CD14-positive monocyte (primary cell): ENCODE results near the gene CELF2. TPM values are rescaled to one million over a fixed set of nuclear protein-coding genes. Genes with fewer than 3 reads are reported as not detected.

Experiments used
- DNase-seq, 3 donors: peaks; one replicate each; pipeline ENCODE4 v3.0.0-alpha.2; 2011 to 2022
- H2AFZ ChIP-seq: 2 replicates; pipeline ENCODE4 v1.6.0; 2012; ENCODE audit warnings: mild to moderate bottlenecking, low read depth, low read length, inconsistent platforms; ENCODE audit not compliant: insufficient read depth, poor library complexity, severe bottlenecking
- H3K27ac ChIP-seq, 2 donors: 1 replicate in 1 of 2; 2 replicates in 1 of 2; pipeline ENCODE4 v1.5.1; 2012 to 2013; ENCODE audit warnings: low read length in 2 of 2, control low read depth in 1 of 2, inconsistent platforms in 1 of 2, low read depth in 1 of 2, mild to moderate bottlenecking in 1 of 2
- H3K27me3 ChIP-seq, 2 donors: one replicate each; pipeline versions ENCODE4 v1.6.0 to v1.6.1; 2011 to 2013; ENCODE audit warnings: low read length in 2 of 2; ENCODE audit not compliant: control insufficient read depth in 2 of 2, insufficient read depth in 2 of 2
- H3K36me3 ChIP-seq, 2 donors: replicated peaks in 1 of 2; 1 replicate in 1 of 2; 2 replicates in 1 of 2; pipeline versions ENCODE4 v1.5.1 to v1.6.1; 2012 to 2013; ENCODE audit warnings: low read length in 2 of 2, control low read depth in 1 of 2, inconsistent platforms in 1 of 2, mild to moderate bottlenecking in 1 of 2; ENCODE audit not compliant: insufficient read depth in 2 of 2, control insufficient read depth in 1 of 2
- H3K4me1 ChIP-seq, 2 donors: 1 replicate in 1 of 2; 2 replicates in 1 of 2; pipeline versions ENCODE4 v1.5.1 to v1.6.1; 2012 to 2013; ENCODE audit warnings: low read length in 2 of 2, control low read depth in 1 of 2, inconsistent platforms in 1 of 2, mild to moderate bottlenecking in 1 of 2, moderate library complexity in 1 of 2; ENCODE audit not compliant: insufficient read depth in 2 of 2, control insufficient read depth in 1 of 2
- H3K4me2 ChIP-seq: replicated peaks from 2 replicates; pipeline ENCODE3; 2012; ENCODE audit warnings: low read length, moderate library complexity, mild to moderate bottlenecking; ENCODE audit not compliant: poor library complexity, severe bottlenecking; ENCODE audit errors: extremely low read depth
- H3K4me3 ChIP-seq, 3 experiments: fragments of 200-600 bp in 1 of 3; sonication (generic) in 1 of 3; replicated peaks in 1 of 3; 1 replicate in 2 of 3; 2 replicates in 1 of 3; pipeline ENCODE4 v1.5.1; 2011 to 2013; ENCODE audit warnings: low read length in 3 of 3, mild to moderate bottlenecking in 3 of 3, control low read depth in 2 of 3, low read depth in 2 of 3, inconsistent platforms in 1 of 3, moderate library complexity in 1 of 3
- H3K79me2 ChIP-seq: 2 replicates; pipeline ENCODE4 v1.6.0; 2012; ENCODE audit warnings: mild to moderate bottlenecking, control low read depth, inconsistent platforms, low read length, moderate library complexity; ENCODE audit not compliant: insufficient read depth
- H3K9ac ChIP-seq: 2 replicates; pipeline ENCODE4 v1.6.0; 2017; ENCODE audit warnings: low read length, mild to moderate bottlenecking; ENCODE audit not compliant: insufficient read depth, poor library complexity, severe bottlenecking
- H3K9me3 ChIP-seq, 2 donors: replicated peaks in 1 of 2; 1 replicate in 1 of 2; 2 replicates in 1 of 2; pipeline versions ENCODE4 v1.5.1 to v1.6.1; 2012 to 2013; ENCODE audit warnings: low read length in 2 of 2, control low read depth in 1 of 2; ENCODE audit not compliant: control insufficient read depth in 1 of 2, insufficient read depth in 1 of 2
- H4K20me1 ChIP-seq: 2 replicates; pipeline ENCODE4 v1.6.0; 2012; ENCODE audit warnings: mild to moderate bottlenecking, low read length, control low read depth, moderate library complexity; ENCODE audit not compliant: insufficient read depth
- H3K27ac Mint-ChIP-seq, 7 donors: one replicate each; pipeline ENCODE4 v1.8.0; 2020; ENCODE audit warnings: mild to moderate bottlenecking in 7 of 7, mixed read lengths in 7 of 7, moderate library complexity in 6 of 7, inconsistent platforms in 2 of 7
- H3K27me3 Mint-ChIP-seq, 3 donors: one replicate each; pipeline ENCODE4 v1.8.0; 2021 to 2022; ENCODE audit warnings: low read depth in 3 of 3, mild to moderate bottlenecking in 3 of 3, mixed read lengths in 3 of 3, moderate library complexity in 3 of 3, inconsistent platforms in 1 of 3
- H3K36me3 Mint-ChIP-seq, 2 donors: one replicate each; pipeline ENCODE4 v1.8.0; 2020; ENCODE audit warnings: mixed read lengths in 2 of 2, inconsistent platforms in 1 of 2, mild to moderate bottlenecking in 1 of 2
- H3K4me1 Mint-ChIP-seq: one replicate; pipeline ENCODE4 v1.8.0; 2020; ENCODE audit warnings: mild to moderate bottlenecking, mixed read lengths
- H3K4me3 Mint-ChIP-seq, 2 donors: one replicate each; pipeline ENCODE4 v1.8.0; 2020; ENCODE audit warnings: mild to moderate bottlenecking in 2 of 2, mixed read lengths in 2 of 2, moderate library complexity in 1 of 2
- H3K9me3 Mint-ChIP-seq, 7 donors: one replicate each; pipeline ENCODE4 v1.8.0; 2020 to 2022; ENCODE audit warnings: mixed read lengths in 7 of 7, mild to moderate bottlenecking in 6 of 7, moderate library complexity in 6 of 7, inconsistent platforms in 2 of 7
- CTCF ChIP-seq: fragments of 200-600 bp; IDR thresholded peaks from one replicate; pipeline ENCODE4 v1.8.0; 2022; ENCODE audit warnings: antibody characterized with exemption, mild to moderate bottlenecking
- WGBS: methylation state at CpG from one replicate; pipeline ENCODE4 v1.1.5; 2013; ENCODE audit warnings: missing lambda C conversion rate; ENCODE audit not compliant: insufficient coverage; 5-methylcytosine and 5-hydroxymethylcytosine counted together
- intact Hi-C, 2 donors: fragments of 100-400 bp; cut with micrococcal nuclease; formaldehyde crosslinking; loops; one replicate each; pipeline versions ENCODE4 v1.15.0 to v1.15.1; 2023
- polyA plus RNA-seq, 3 donors: library from polyadenylated mRNA; depleted of rRNA in 1 of 3; unstranded in 2 of 3; stranded (reverse) in 1 of 3; fragments of 300-500 nt in 2 of 3; fragments of >200 nt in 1 of 3; fragmentation: Illumina TruSeq in 2 of 3; gene quantifications; 1 replicate in 2 of 3; 2 replicates in 1 of 3; pipeline ENCODE4 v1.2.3, GENCODE V29; 2012 to 2021

The CELF2 gene
- polyA plus RNA-seq, 3 donors = 53.5 to 93.3 (median 80.5) TPM

- peaks cover 12% of the 10 kb centered on the region for H3K4me1 Mint-ChIP-seq
- WGBS = 0% methylated on average over 1 of the region's 6 CpGs
- TF ChIP-seq CTCF = no peak
- H3K9me3 ChIP-seq = no peaks in the 10 kb centered on the region
- H3K9me3 Mint-ChIP-seq = no peaks in the 10 kb centered on the region
- H2AFZ ChIP-seq = no peak overlapping the region
- no peak overlapping the region for H3K4me3 Mint-ChIP-seq
- peak overlapping the region in 1 of 2 donors; percentile 91 for H3K27ac ChIP-seq
- peaks cover 73 to 86% of the 10 kb centered on the region in 2 donors for H3K4me1 ChIP-seq
- peaks cover 77% of the 10 kb centered on the region for H4K20me1 ChIP-seq
- H3K27me3 ChIP-seq = no peaks in the 10 kb centered on the region
- peaks cover 22 to 25% of the 10 kb centered on the region in 2 donors for H3K36me3 Mint-ChIP-seq
- H3K9ac ChIP-seq = peak overlapping the region; percentile 34
- peak in 2 of 3 donors; percentile 39 to 40 for DNase-seq
- no peak overlapping the region for H3K27ac Mint-ChIP-seq
- H3K4me3 ChIP-seq = peak overlapping the region; percentile 90 to 96 (median 94)
- no peaks in the 10 kb centered on the region for H3K27me3 Mint-ChIP-seq
- intact Hi-C loops = loop anchor here in 1 of 2 donors (5.0 kb wide), 1 partner anchor 56 kb away; no protein-coding TSS in a partner anchor
- H3K4me2 ChIP-seq = peak overlapping the region; percentile 96
- peaks cover 5 to 8% of the 10 kb centered on the region in 2 donors for H3K36me3 ChIP-seq
- H3K79me2 ChIP-seq = peaks cover 97% of the 10 kb centered on the region
Observed at GRCh38 chr10:11168423-11169090, 150.9 kb downstream of the CELF2 start.

- no peak overlapping the region for H3K27ac Mint-ChIP-seq
- H3K9ac ChIP-seq = peak overlapping the region; percentile 43
- H3K36me3 ChIP-seq = peaks cover 8 to 19% of the 10 kb centered on the region in 2 donors
- H3K9me3 ChIP-seq = no peaks in the 10 kb centered on the region
- peaks cover 98% of the 10 kb centered on the region for H3K79me2 ChIP-seq
- H3K36me3 Mint-ChIP-seq = peaks cover 36 to 39% of the 10 kb centered on the region in 2 donors
- no peaks in the 10 kb centered on the region for H3K27me3 Mint-ChIP-seq
- peaks cover 91% of the 10 kb centered on the region for H4K20me1 ChIP-seq
- DNase-seq = no peak
- peaks cover 76 to 87% of the 10 kb centered on the region in 2 donors for H3K4me1 ChIP-seq
- peak overlapping the region; percentile 51 to 91 for H3K27ac ChIP-seq
- H3K4me2 ChIP-seq = peak overlapping the region; percentile 96
- TF ChIP-seq CTCF = no peak
- intact Hi-C loops = loop anchor here in 1 of 2 donors (5.0 kb wide), 2 partner anchors 42 to 58 kb away; no protein-coding TSS in a partner anchor
- H3K27me3 ChIP-seq = no peaks in the 10 kb centered on the region
- peak overlapping the region; percentile 90 to 96 (median 94) for H3K4me3 ChIP-seq
- 52% methylated on average over 2 of the region's 2 CpGs for WGBS
- no peak overlapping the region for H3K4me3 Mint-ChIP-seq
- no peak overlapping the region for H2AFZ ChIP-seq
- no peaks in the 10 kb centered on the region for H3K4me1 Mint-ChIP-seq
- H3K9me3 Mint-ChIP-seq = no peaks in the 10 kb centered on the region
Observed at GRCh38 chr10:11169976-11170375, 152.3 kb downstream of the CELF2 start.
